Mucosa of descending colon (tissue), 3 donors: ENCODE data around the gene ZNF653. TPM values are rescaled to one million over a fixed set of nuclear protein-coding genes. Genes with fewer than 3 reads are reported as not detected.

Source experiments
- ATAC-seq: fragments of 200-7000 bp; cut with Tn5 transposase; one replicate; pipeline ENCODE4 v1.9.1; 2020; ENCODE audit warnings: mild to moderate bottlenecking, moderate library complexity
- DNase-seq, 3 donors: peaks; one replicate each; pipeline ENCODE4 v3.0.0-alpha.2; 2020
- H3K36me3 ChIP-seq: fragments of 200-600 bp; one replicate; pipeline ENCODE4 v1.8.0; 2021; ENCODE audit warnings: low read depth, mild to moderate bottlenecking
- H3K4me1 ChIP-seq: fragments of 200-600 bp; one replicate; pipeline ENCODE4 v1.8.0; 2021; ENCODE audit warnings: low read depth, mild to moderate bottlenecking
- H3K4me3 ChIP-seq: fragments of 200-600 bp; one replicate; pipeline ENCODE4 v1.8.0; 2021; ENCODE audit warnings: mild to moderate bottlenecking
- H3K9me3 ChIP-seq: fragments of 200-600 bp; one replicate; pipeline ENCODE4 v1.8.0; 2021; ENCODE audit warnings: mild to moderate bottlenecking
- CTCF ChIP-seq: fragments of 200-600 bp; IDR thresholded peaks from one replicate; pipeline ENCODE4 v1.8.0; 2022; ENCODE audit warnings: antibody characterized with exemption, mild to moderate bottlenecking
- intact Hi-C, 2 donors: fragments of 100-400 bp; cut with DNase I in 1 of 2; cut with micrococcal nuclease in 1 of 2; formaldehyde crosslinking; loops; one replicate each; pipeline versions ENCODE4 v1.11.0 to v1.11.1; 2022; cut with DNase I, micrococcal nuclease
- total RNA-seq, 3 donors: library from RNA; stranded (reverse); fragmentation: NEBNext Ultra II Directional in 2 of 3; extraction: Animal tissue kit (Norgen Biotek cat#: 25700) in 2 of 3; gene quantifications; one replicate each; pipeline versions ENCODE4 v1.2.1 to v1.2.4, GENCODE V29; 2021 to 2023
- donor health status: DM: no; HTN: no; CAD: no; lungs with moderate emphysema.
- donor health status: DM: no; HTN: no; CAD: no.
- donor health status: DM: no; HTN: yes; CAD: no.

The ZNF653 gene
- total RNA-seq, 3 donors from 2014 or later = 10.4 to 13.5 (median 10.9) TPM

DNA sequence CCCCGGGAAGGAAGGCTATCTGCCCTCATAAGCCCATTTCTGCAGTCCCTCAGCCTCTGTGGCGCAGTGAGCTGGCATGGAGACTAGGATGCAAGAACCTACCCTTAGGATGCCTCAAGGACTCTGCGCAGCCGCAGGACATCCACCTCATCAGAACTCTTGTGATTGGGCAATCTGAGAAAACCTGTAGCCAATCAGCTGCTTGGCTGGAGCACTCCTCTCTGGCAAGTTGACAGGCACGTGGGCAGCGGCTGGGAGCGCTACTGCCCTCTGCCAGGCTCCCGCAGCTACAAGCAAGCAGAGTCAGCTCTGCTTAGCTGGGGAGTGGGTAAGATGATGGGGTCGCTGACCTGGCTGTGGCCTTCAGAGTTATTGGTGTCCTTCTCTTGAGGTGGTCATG, 24.8 kb upstream of the ZNF653 start:
- Histone ChIP-seq H3K4me3 (no peak overlapping the region), H3K9me3 (no peaks in the 10 kb centered on the region), H3K36me3 (no peaks in the 10 kb centered on the region), H3K4me1 (peaks cover 11% of the 10 kb centered on the region)
- intact Hi-C loops = no loop called here
- no peak for TF ChIP-seq CTCF
- ATAC-seq (peak; percentile 63), DNase-seq (peak; percentile 79 to 83 (median 82))

DNA sequence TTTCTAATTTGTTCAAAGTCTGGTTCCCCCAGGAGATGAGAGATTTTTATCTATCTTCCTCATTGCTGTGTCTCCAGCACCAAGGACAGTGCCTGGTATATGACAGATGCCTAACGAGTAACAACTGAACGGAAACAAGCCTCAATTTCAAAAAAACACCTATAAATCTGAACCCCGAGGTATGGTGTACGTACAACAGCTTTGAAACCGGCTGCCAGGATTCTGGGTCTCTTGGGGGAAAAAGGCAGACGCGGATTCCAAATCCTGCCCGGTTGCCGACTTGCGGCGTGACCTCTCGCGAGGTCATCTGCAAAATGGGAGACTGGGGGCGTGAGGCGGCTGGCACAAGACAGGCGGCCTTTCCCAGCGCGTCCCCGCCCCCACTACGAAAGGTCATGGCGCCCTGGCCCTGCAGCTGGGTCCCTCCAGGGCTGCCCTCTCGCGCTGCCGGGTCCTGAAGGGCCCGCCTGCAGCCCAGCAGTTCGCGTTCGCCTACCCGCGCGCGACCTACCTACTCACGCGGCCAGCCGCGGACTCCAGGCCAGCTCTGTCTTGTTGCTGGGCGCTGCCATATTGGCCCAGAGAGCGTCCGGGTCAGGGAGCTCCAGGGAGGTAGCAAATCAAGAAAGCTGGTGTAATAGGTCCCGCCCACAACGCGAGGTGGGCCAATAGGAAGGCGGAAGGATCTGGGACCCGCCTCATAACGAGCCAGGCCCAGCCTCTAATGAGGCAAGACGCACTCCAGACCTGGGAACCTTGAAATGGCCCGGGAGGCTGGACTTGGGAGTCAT, 23.1 kb upstream of the ZNF653 start, which contains the start of gene ECSIT:
Gene ECSIT, minus strand, starts transcription at position 584 of the 791 bp plus-strand sequence. CDS start 9,964 bp downstream, outside the sequence.
- H3K36me3 ChIP-seq = no peaks in the 10 kb centered on the region
- DNase-seq = peak; percentile 97 to 99 (median 97)
- intact Hi-C loops = no loop called here

GRCh38 chr19:11519138-11519537, 13.5 kb upstream of the ZNF653 start:
- TF ChIP-seq CTCF = no peak
- Histone ChIP-seq H3K4me1 (no peaks in the 10 kb centered on the region), H3K36me3 (no peaks in the 10 kb centered on the region), H3K4me3 (no peak overlapping the region), H3K9me3 (no peaks in the 10 kb centered on the region)
- ATAC-seq (no peak), DNase-seq (no peak)
- intact Hi-C loops = no loop called here

More for the DNA sequence above, 23.1 kb upstream of the ZNF653 start, which contains the start of gene ECSIT:
- no peak for TF ChIP-seq CTCF
- Histone ChIP-seq H3K4me3 (peak within 1 kb of the TSS; percentile 87), H3K9me3 (no peaks in the 10 kb centered on the region), H3K4me1 (peaks cover 9% of the 10 kb centered on the region)
- ATAC-seq = peak; percentile 99

GRCh38 chr19:11513946-11514345, 8.3 kb upstream of the ZNF653 start:
- intact Hi-C loops = no loop called here
- H3K4me1 ChIP-seq = no peaks in the 10 kb centered on the region
- H3K9me3 ChIP-seq = no peaks in the 10 kb centered on the region
- H3K36me3 ChIP-seq = no peaks in the 10 kb centered on the region
- DNase-seq = no peak
- TF ChIP-seq CTCF = no peak
- no peak overlapping the region for H3K4me3 ChIP-seq
- no peak for ATAC-seq

GRCh38 chr19:11510444-11510843, 4.8 kb upstream of the ZNF653 start:
- no peak for TF ChIP-seq CTCF
- no peaks in the 10 kb centered on the region for H3K9me3 ChIP-seq
- H3K4me3 ChIP-seq = no peak overlapping the region
- H3K36me3 ChIP-seq = no peaks in the 10 kb centered on the region
- DNase-seq = no peak
- intact Hi-C loops = no loop called here
- peaks cover 7% of the 10 kb centered on the region for H3K4me1 ChIP-seq
- no peak for ATAC-seq
